GM12892 (cell line): ENCODE results near the gene OOSP2.

Experiments
- POLR2A ChIP-seq: IDR thresholded peaks from 2 replicates; pipeline ENCODE4 v1.6.1; 2011; ENCODE audit warnings: low read depth, low read length, control low read depth
- POLR2AphosphoS5 ChIP-seq: IDR thresholded peaks from 2 replicates; pipeline ENCODE4 v1.6.1; 2011; ENCODE audit warnings: low read depth, low read length, control low read depth
- TAF1 ChIP-seq: IDR thresholded peaks from 2 replicates; pipeline ENCODE4 v1.6.1; 2011; ENCODE audit warnings: low read depth, mild to moderate bottlenecking, control low read depth, low read length, borderline replicate concordance

GRCh38 chr11:60078745-60079144 is 38.5 kb downstream of the OOSP2 start:
- TF ChIP-seq POLR2A = no peak
- no peak for TF ChIP-seq TAF1
- TF ChIP-seq POLR2AphosphoS5 = no peak
